ENCODE results near the gene PLCB2.

The PLCB2 gene

GRCh38 chr15:40310993-40311392, 3.3 kb upstream of the PLCB2 start:
- H3K9ac ChIP-seq (ENCODE audit: low read length): no peak overlapping the region
- no peak overlapping the region for H4K8ac ChIP-seq (ENCODE audit: low read depth, low read length)
- no peak overlapping the region for H3K4me2 ChIP-seq (ENCODE audit: low read length)
- no peak overlapping the region for H3K4ac ChIP-seq (ENCODE audit: low read depth, low read length)
- no peak overlapping the region for H3K18ac ChIP-seq (ENCODE audit: low read length)
- no peak overlapping the region for H3K4me3 ChIP-seq (ENCODE audit: low read length)
- no peak overlapping the region for H2BK120ac ChIP-seq (ENCODE audit: low read depth, low read length)
- no peak overlapping the region for H3K56ac ChIP-seq (ENCODE audit: low read length)
- no peak overlapping the region for H2BK15ac ChIP-seq (replicated peaks; ENCODE audit: low read depth)
- no CpG with 5 or more reads among the region's 3 CpGs for WGBS (ENCODE audit: extremely low coverage, insufficient coverage, low lambda C conversion rate)
- H3K79me1 ChIP-seq (ENCODE audit: low read length): no peaks in the 10 kb centered on the region
- no peak for DNase-seq
- H3K4me1 ChIP-seq (ENCODE audit: control insufficient read depth, low read depth, low read length): peaks cover 5% of the 10 kb centered on the region
- H3K27ac ChIP-seq (ENCODE audit: low read depth, low read length): no peak overlapping the region
- no peaks in the 10 kb centered on the region for H3K36me3 ChIP-seq (ENCODE audit: control insufficient read depth, insufficient read depth, low read length)
- H3K79me2 ChIP-seq (ENCODE audit: control insufficient read depth, insufficient read depth, low read length): no peaks in the 10 kb centered on the region
- no peak overlapping the region for H2AK5ac ChIP-seq (ENCODE audit: low read length)
- H4K5ac ChIP-seq (ENCODE audit: low read length): no peak overlapping the region
- no peaks in the 10 kb centered on the region for H3K27me3 ChIP-seq (ENCODE audit: insufficient read depth, low read length, poor library complexity)
- H2BK5ac ChIP-seq (ENCODE audit: low read length): no peak overlapping the region
- no peak overlapping the region for H3K23ac ChIP-seq (ENCODE audit: low read length)

DNA sequence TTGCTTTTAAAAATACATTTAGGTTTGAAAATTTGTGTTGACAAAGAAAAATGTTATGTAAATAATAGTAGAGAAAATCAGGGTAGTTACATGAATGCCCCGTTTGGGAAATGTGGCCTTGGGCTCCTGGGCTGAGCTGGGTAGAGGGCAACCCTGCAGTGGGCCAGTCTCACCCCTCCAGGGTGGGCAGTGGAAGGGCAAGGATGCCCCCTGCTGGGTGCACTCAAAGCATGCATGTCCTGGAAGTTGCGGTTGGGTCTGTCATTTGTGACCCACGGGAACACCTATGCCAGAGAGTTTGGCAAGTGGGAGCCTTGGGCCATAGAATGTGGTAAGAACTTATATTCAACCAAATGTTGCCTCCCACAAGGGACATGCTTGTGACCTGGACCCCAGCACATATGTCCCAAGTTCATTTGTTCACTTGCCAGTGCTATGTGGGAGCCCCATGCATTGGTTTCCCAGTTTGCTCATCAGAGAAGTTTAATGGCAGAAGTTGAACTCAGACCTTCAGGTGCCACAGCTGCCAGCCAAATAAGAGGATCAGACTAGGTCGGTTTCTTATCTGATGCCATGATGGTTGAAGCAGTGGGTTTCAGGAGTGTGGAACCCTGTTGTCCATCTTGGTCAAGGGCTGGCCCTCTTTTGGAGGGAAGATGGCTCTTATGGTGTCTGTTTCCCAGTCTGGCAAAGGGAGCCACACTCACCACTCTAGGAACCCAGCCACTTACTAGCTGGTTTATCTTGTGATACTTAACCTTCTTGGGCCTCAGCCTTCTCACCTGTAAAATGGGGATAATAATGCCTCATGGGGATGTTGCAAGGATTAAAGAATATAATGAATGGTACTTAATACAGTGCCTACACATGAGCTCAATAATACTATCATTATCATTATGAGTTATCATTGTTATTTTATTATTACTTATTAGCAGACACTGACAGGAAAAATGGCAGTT, 2.5 kb upstream of the PLCB2 start:
- DNase-seq: peak; percentile 78
- no peak overlapping the region for H3K27ac ChIP-seq (ENCODE audit: low read depth, low read length)
- H3K56ac ChIP-seq (ENCODE audit: low read length): no peak overlapping the region
- no peak overlapping the region for H3K23ac ChIP-seq (ENCODE audit: low read length)
- no peak overlapping the region for H4K8ac ChIP-seq (ENCODE audit: low read depth, low read length)
- H2BK5ac ChIP-seq (ENCODE audit: low read length): no peak overlapping the region
- no peak overlapping the region for H3K4ac ChIP-seq (ENCODE audit: low read depth, low read length)
- H3K27me3 ChIP-seq (ENCODE audit: insufficient read depth, low read length, poor library complexity): no peaks in the 10 kb centered on the region
- H3K4me1 ChIP-seq (ENCODE audit: control insufficient read depth, low read depth, low read length): peaks cover 5% of the 10 kb centered on the region
- H2AK5ac ChIP-seq (ENCODE audit: low read length): no peak overlapping the region
- H3K36me3 ChIP-seq (ENCODE audit: control insufficient read depth, insufficient read depth, low read length): no peaks in the 10 kb centered on the region
- no CpG with 5 or more reads among the region's 4 CpGs for WGBS (ENCODE audit: extremely low coverage, insufficient coverage, low lambda C conversion rate)
- no peak overlapping the region for H3K4me3 ChIP-seq (ENCODE audit: low read length)
- no peaks in the 10 kb centered on the region for H3K79me2 ChIP-seq (ENCODE audit: control insufficient read depth, insufficient read depth, low read length)
- H4K5ac ChIP-seq (ENCODE audit: low read length): no peak overlapping the region
- no peak overlapping the region for H3K9ac ChIP-seq (ENCODE audit: low read length)
- no peak overlapping the region for H3K18ac ChIP-seq (ENCODE audit: low read length)
- no peaks in the 10 kb centered on the region for H3K79me1 ChIP-seq (ENCODE audit: low read length)
- H2BK120ac ChIP-seq (ENCODE audit: low read depth, low read length): no peak overlapping the region
- no peak overlapping the region for H3K4me2 ChIP-seq (ENCODE audit: low read length)
- H2BK15ac ChIP-seq (replicated peaks; ENCODE audit: low read depth): no peak overlapping the region

- Histone ChIP-seq H2BK120ac (ENCODE audit: low read depth, low read length) (no peak overlapping the region), H3K4me3 (ENCODE audit: low read length) (no peak overlapping the region), H3K79me1 (ENCODE audit: low read length) (no peaks in the 10 kb centered on the region), H3K79me2 (ENCODE audit: control insufficient read depth, insufficient read depth, low read length) (no peaks in the 10 kb centered on the region), H3K23ac (ENCODE audit: low read length) (no peak overlapping the region), H3K36me3 (ENCODE audit: control insufficient read depth, insufficient read depth, low read length) (no peaks in the 10 kb centered on the region), H3K4me2 (ENCODE audit: low read length) (no peak overlapping the region), H4K8ac (ENCODE audit: low read depth, low read length) (no peak overlapping the region), H3K4me1 (ENCODE audit: control insufficient read depth, low read depth, low read length) (peaks cover 5% of the 10 kb centered on the region), H3K9ac (ENCODE audit: low read length) (no peak overlapping the region), H3K4ac (ENCODE audit: low read depth, low read length) (no peak overlapping the region), H2BK5ac (ENCODE audit: low read length) (no peak overlapping the region), H3K27me3 (ENCODE audit: insufficient read depth, low read length, poor library complexity) (no peaks in the 10 kb centered on the region), H4K5ac (ENCODE audit: low read length) (no peak overlapping the region), H3K27ac (ENCODE audit: low read depth, low read length) (no peak overlapping the region), H2BK15ac (replicated peaks; ENCODE audit: low read depth) (no peak overlapping the region), H2AK5ac (ENCODE audit: low read length) (no peak overlapping the region), H3K18ac (ENCODE audit: low read length) (no peak overlapping the region), H3K56ac (ENCODE audit: low read length) (no peak overlapping the region)
- WGBS (ENCODE audit: extremely low coverage, insufficient coverage, low lambda C conversion rate): no CpG with 5 or more reads among the region's 8 CpGs
- no peak for DNase-seq
These were observed 1.7 kb upstream of the PLCB2 start for GRCh38 chr15:40309344-40309862.

GRCh38 chr15:40306908-40307307, 827 bp downstream of the PLCB2 start:
- Histone ChIP-seq H3K56ac (ENCODE audit: low read length) (peak overlapping the region; percentile 8), H3K4me1 (ENCODE audit: control insufficient read depth, low read depth, low read length) (peaks cover 9% of the 10 kb centered on the region), H4K8ac (ENCODE audit: low read depth, low read length) (no peak overlapping the region), H3K27ac (ENCODE audit: low read depth, low read length) (no peak overlapping the region), H3K4me3 (ENCODE audit: low read length) (no peak overlapping the region), H2AK5ac (ENCODE audit: low read length) (no peak overlapping the region), H3K23ac (ENCODE audit: low read length) (no peak overlapping the region), H3K79me2 (ENCODE audit: control insufficient read depth, insufficient read depth, low read length) (no peaks in the 10 kb centered on the region), H2BK120ac (ENCODE audit: low read depth, low read length) (no peak overlapping the region), H3K18ac (ENCODE audit: low read length) (no peak overlapping the region), H2BK5ac (ENCODE audit: low read length) (no peak overlapping the region), H3K4me2 (ENCODE audit: low read length) (no peak overlapping the region), H4K5ac (ENCODE audit: low read length) (no peak overlapping the region), H3K27me3 (ENCODE audit: insufficient read depth, low read length, poor library complexity) (no peaks in the 10 kb centered on the region), H3K9ac (ENCODE audit: low read length) (peak overlapping the region; percentile 6), H3K79me1 (ENCODE audit: low read length) (no peaks in the 10 kb centered on the region), H2BK15ac (replicated peaks; ENCODE audit: low read depth) (no peak overlapping the region), H3K4ac (ENCODE audit: low read depth, low read length) (no peak overlapping the region), H3K36me3 (ENCODE audit: control insufficient read depth, insufficient read depth, low read length) (no peaks in the 10 kb centered on the region)
- no peak for DNase-seq
- no CpG with 5 or more reads among the region's 7 CpGs for WGBS (ENCODE audit: extremely low coverage, insufficient coverage, low lambda C conversion rate)

DNA sequence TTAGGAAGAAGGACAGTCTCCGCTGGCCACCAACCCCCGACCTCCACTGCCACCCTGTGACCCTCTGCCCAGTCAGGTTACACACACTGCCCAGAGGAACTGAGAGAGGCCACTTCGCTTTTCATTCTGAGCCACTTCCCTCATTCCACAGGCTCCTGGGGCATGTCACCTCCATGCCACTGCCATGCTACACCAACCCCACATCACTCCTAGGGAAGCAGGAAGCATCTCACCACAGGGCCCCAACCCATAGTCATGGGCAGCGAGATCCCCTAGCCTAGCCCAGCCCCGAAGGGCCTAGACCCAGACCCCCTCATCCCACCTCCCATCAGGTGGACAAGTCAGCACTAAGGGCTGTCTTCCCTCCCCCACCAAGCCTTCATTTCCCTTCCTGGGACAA, 1.4 kb downstream of the PLCB2 start:
- no peak overlapping the region for H3K27ac ChIP-seq (ENCODE audit: low read depth, low read length)
- no peak overlapping the region for H3K4ac ChIP-seq (ENCODE audit: low read depth, low read length)
- no peaks in the 10 kb centered on the region for H3K36me3 ChIP-seq (ENCODE audit: control insufficient read depth, insufficient read depth, low read length)
- H2AK5ac ChIP-seq (ENCODE audit: low read length): no peak overlapping the region
- H4K8ac ChIP-seq (ENCODE audit: low read depth, low read length): no peak overlapping the region
- H3K9ac ChIP-seq (ENCODE audit: low read length): no peak overlapping the region
- no peaks in the 10 kb centered on the region for H3K27me3 ChIP-seq (ENCODE audit: insufficient read depth, low read length, poor library complexity)
- peaks cover 9% of the 10 kb centered on the region for H3K4me1 ChIP-seq (ENCODE audit: control insufficient read depth, low read depth, low read length)
- no peak overlapping the region for H3K18ac ChIP-seq (ENCODE audit: low read length)
- no peak overlapping the region for H3K56ac ChIP-seq (ENCODE audit: low read length)
- H4K5ac ChIP-seq (ENCODE audit: low read length): no peak overlapping the region
- no peaks in the 10 kb centered on the region for H3K79me2 ChIP-seq (ENCODE audit: control insufficient read depth, insufficient read depth, low read length)
- no peak overlapping the region for H3K4me2 ChIP-seq (ENCODE audit: low read length)
- no peak for DNase-seq
- no peak overlapping the region for H2BK120ac ChIP-seq (ENCODE audit: low read depth, low read length)
- no CpG with 5 or more reads among the region's 5 CpGs for WGBS (ENCODE audit: extremely low coverage, insufficient coverage, low lambda C conversion rate)
- H2BK5ac ChIP-seq (ENCODE audit: low read length): no peak overlapping the region
- no peak overlapping the region for H3K23ac ChIP-seq (ENCODE audit: low read length)
- no peak overlapping the region for H2BK15ac ChIP-seq (replicated peaks; ENCODE audit: low read depth)
- no peak overlapping the region for H3K4me3 ChIP-seq (ENCODE audit: low read length)
- H3K79me1 ChIP-seq (ENCODE audit: low read length): no peaks in the 10 kb centered on the region
